ENCODE measurements around the gene SIDT2.
"Not testable (repeated sequence)": the region's sequence is repeated elsewhere in the genome, so short reads cannot be mapped to it uniquely, and the experiment has no call there.

Gene SIDT2

DNA sequence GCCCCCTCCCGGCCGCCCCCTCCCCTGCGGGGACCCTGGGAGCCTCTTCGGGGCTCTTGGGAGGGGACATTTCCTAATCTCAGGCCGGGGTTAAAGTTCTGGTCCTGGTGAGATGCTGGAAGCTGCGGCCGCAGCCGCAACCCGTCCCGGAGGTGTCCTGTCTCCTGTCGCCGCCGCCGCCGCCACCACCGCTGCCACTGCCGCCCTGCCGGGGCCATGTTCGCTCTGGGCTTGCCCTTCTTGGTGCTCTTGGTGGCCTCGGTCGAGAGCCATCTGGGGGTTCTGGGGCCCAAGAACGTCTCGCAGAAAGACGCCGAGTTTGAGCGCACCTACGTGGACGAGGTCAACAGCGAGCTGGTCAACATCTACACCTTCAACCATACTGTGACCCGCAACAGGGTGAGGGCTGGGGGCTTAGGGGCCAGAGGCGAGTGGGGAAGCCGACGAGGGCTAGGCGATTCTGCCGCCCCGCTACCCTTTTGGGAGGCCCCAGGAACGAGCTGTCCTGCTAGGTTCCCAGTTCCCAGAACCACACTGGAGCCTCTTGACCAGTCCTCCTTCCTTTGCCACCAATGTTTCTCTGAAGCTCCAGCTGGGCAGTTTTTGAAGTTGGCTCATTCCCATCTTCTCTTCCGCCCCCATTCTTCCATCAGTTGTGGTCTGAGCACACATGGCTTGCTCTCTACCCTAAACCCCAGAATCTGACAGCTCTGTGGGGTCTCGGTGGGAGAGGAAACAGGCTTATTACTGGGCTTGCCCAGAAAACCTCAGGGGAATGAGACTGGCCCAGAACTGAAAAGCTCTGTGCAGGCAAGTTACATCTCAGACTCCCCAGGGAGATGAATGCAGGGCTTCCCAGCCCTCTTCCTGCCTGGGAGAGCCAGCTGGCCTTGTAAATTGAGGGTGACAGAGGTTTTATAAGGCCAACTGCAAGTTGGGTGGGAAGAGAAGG, 781 bp downstream of the SIDT2 start:
- Mint-ChIP-seq H3K4me1 (ENCODE audit: low read depth in 2 of 2) (peaks cover 22 to 28% of the 10 kb centered on the region in 2 donors), H3K36me3 (ENCODE audit: insufficient read depth) (peaks cover 25% of the 10 kb centered on the region), H3K9me3 (no peaks in the 10 kb centered on the region), H3K4me3 (peak overlapping the region; percentile 89 to 91), H3K27ac (peak overlapping the region; percentile 92 to 93), H3K27me3 (no peaks in the 10 kb centered on the region)
- peak; percentile 67 for ATAC-seq (replicated peaks)
- peak; percentile 51 to 60 (median 55) for DNase-seq

GRCh38 chr11:117180020-117180419, 1.5 kb downstream of the SIDT2 start:
- Mint-ChIP-seq H3K27ac (peak overlapping the region; percentile 92 to 93), H3K9me3 (no peaks in the 10 kb centered on the region), H3K4me1 (ENCODE audit: low read depth in 2 of 2) (peaks cover 22 to 28% of the 10 kb centered on the region in 2 donors), H3K36me3 (ENCODE audit: insufficient read depth) (peaks cover 30% of the 10 kb centered on the region), H3K27me3 (no peaks in the 10 kb centered on the region), H3K4me3 (peak overlapping the region; percentile 89 to 91)
- DNase-seq (no peak), ATAC-seq (replicated peaks) (no peak)

GRCh38 chr11:117180661-117181585, 2.4 kb downstream of the SIDT2 start:
- DNase-seq = peak; percentile 43 to 53 (median 53)
- Mint-ChIP-seq H3K4me3 (peak overlapping the region; percentile 89 to 91), H3K4me1 (ENCODE audit: low read depth in 2 of 2) (peaks cover 22 to 28% of the 10 kb centered on the region in 2 donors), H3K36me3 (ENCODE audit: insufficient read depth) (peaks cover 34% of the 10 kb centered on the region), H3K27ac (peak overlapping the region in 1 of 2 donors; percentile 93), H3K27me3 (no peaks in the 10 kb centered on the region), H3K9me3 (no peaks in the 10 kb centered on the region)
- ATAC-seq (replicated peaks) = peak; percentile 39

DNA sequence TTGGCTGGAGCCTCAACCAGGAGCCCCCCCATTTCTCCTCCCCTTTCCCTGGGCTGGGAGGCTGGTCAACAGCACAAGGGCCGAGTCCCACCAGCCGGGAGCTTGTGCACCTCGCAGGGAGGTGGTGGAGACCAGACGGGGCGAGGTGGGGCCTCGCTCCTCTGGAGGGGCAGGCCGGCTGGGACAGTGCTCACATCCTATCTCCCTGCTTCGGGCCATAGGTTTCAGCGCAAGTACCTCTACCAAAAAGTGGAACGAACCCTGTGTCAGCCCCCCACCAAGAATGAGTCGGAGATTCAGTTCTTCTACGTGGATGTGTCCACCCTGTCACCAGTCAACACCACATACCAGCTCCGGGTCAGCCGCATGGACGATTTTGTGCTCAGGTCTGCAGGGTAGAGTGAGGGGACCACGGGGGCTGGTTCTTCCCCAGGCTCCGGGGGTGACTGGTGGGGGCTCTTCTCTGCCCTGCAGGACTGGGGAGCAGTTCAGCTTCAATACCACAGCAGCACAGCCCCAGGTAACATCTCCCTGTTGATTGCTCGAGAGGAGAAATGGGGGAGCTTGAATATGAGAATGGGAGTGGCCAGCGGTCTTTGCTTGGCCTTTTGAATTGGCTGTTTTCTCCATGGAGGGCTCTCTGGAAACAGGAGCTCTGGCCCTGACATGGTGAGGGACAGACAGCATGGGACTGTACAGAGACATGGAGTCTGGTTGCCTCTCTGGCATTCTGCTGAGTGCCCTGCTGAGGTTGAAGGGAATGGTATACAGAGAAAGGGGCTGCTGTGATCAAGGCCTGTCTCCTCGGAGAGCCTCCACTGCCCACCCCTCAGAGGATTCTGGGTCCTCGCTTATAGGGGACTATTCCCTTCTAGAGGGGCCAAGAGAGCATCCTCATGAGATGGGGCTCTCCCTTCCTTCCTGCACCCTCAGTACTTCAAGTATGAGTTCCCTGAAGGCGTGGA, 3.3 kb downstream of the SIDT2 start:
- Mint-ChIP-seq H3K4me1 (ENCODE audit: low read depth in 2 of 2) (peaks cover 22 to 28% of the 10 kb centered on the region in 2 donors), H3K4me3 (no peak overlapping the region), H3K36me3 (ENCODE audit: insufficient read depth) (peaks cover 34% of the 10 kb centered on the region), H3K27me3 (no peaks in the 10 kb centered on the region), H3K27ac (peak overlapping the region in 1 of 2 donors; percentile 93), H3K9me3 (no peaks in the 10 kb centered on the region)
- DNase-seq (no peak), ATAC-seq (replicated peaks) (no peak)

DNA sequence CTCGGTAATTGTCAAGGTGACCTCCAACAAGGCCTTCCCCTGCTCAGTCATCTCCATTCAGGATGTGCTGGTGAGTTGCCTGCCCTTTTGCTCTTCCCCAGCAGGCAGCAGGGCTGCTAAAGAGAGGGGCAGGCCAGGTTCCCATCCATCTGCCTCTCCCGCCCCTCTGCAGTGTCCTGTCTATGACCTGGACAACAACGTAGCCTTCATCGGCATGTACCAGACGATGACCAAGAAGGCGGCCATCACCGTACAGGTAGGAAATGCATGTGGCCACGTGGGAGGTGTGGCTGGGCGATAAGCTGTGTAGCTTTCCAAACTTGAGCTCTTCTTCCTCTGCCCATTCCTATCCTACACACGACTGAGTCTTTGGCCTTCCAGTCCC, 4.0 kb downstream of the SIDT2 start:
- Mint-ChIP-seq H3K4me3 (no peak overlapping the region), H3K36me3 (ENCODE audit: insufficient read depth) (peaks cover 34% of the 10 kb centered on the region), H3K4me1 (ENCODE audit: low read depth in 2 of 2) (peaks cover 24 to 28% of the 10 kb centered on the region in 2 donors), H3K27me3 (no peaks in the 10 kb centered on the region), H3K27ac (peak overlapping the region in 1 of 2 donors; percentile 38), H3K9me3 (no peaks in the 10 kb centered on the region)
- ATAC-seq (replicated peaks) (no peak), DNase-seq (no peak)

- DNase-seq; H3K9me3 Mint-ChIP-seq; ATAC-seq (replicated peaks); H3K4me3 Mint-ChIP-seq; H3K27me3 Mint-ChIP-seq: not testable (repeated sequence)
- Mint-ChIP-seq H3K4me1 (ENCODE audit: low read depth in 2 of 2) (peaks cover 21 to 22% of the 10 kb centered on the region in 2 donors), H3K36me3 (ENCODE audit: insufficient read depth) (peaks cover 32% of the 10 kb centered on the region), H3K27ac (peak overlapping the region in 1 of 2 donors; percentile 38)
Observed at GRCh38 chr11:117183178-117183577, 4.6 kb downstream of the SIDT2 start.

DNA sequence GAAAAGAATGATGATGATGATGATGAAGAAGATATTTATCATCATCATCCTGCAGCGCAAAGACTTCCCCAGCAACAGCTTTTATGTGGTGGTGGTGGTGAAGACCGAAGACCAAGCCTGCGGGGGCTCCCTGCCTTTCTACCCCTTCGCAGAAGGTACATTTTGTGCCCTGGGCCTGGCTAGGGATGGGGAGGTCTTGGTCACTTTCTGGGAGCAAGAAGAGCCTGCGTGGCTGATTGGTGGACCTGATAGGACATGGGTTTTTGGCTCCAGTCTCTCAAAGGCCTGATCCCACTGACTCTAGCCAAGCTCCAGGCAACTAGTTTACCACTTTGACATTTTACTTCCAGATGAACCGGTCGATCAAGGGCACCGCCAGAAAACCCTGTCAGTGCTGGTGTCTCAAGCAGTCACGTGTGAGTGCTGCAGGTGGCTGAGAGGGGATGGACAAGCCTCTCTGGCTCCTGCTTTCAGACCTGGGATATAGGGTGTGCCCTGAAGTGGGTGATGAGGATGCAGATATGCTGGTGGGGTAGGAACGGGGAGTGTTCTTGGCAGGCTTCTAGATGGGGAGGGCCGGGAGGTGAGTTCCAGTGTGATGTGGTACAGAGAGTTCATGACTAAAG, 5.3 kb downstream of the SIDT2 start:
- Mint-ChIP-seq H3K36me3 (ENCODE audit: insufficient read depth) (peaks cover 34% of the 10 kb centered on the region), H3K4me3 (no peak overlapping the region), H3K27ac (peak overlapping the region in 1 of 2 donors; percentile 23), H3K9me3 (no peaks in the 10 kb centered on the region), H3K4me1 (ENCODE audit: low read depth in 2 of 2) (peaks cover 19% of the 10 kb centered on the region in 2 donors), H3K27me3 (no peaks in the 10 kb centered on the region)
- no peak for ATAC-seq (replicated peaks)
- no peak for DNase-seq

GRCh38 chr11:117185736-117186430, 7.3 kb downstream of the SIDT2 start:
- Mint-ChIP-seq H3K4me1 (ENCODE audit: low read depth in 2 of 2) (peaks cover 5 to 9% of the 10 kb centered on the region in 2 donors), H3K27ac (peak overlapping the region; percentile 23 to 54), H3K9me3 (no peaks in the 10 kb centered on the region), H3K27me3 (no peaks in the 10 kb centered on the region), H3K36me3 (ENCODE audit: insufficient read depth) (peaks cover 25% of the 10 kb centered on the region), H3K4me3 (no peak overlapping the region)
- DNase-seq (no peak), ATAC-seq (replicated peaks) (no peak)

- H3K36me3 Mint-ChIP-seq (ENCODE audit: insufficient read depth) = peaks cover 20% of the 10 kb centered on the region
- H3K4me3 Mint-ChIP-seq = no peak overlapping the region
- peaks cover 0 to 5% of the 10 kb centered on the region in 2 donors for H3K4me1 Mint-ChIP-seq (ENCODE audit: low read depth in 2 of 2)
- H3K9me3 Mint-ChIP-seq = no peaks in the 10 kb centered on the region
- ATAC-seq (replicated peaks) (no peak), DNase-seq (no peak)
- no peaks in the 10 kb centered on the region for H3K27me3 Mint-ChIP-seq
- H3K27ac Mint-ChIP-seq = peak overlapping the region; percentile 23 to 54
Observed at GRCh38 chr11:117186431-117186761, 7.9 kb downstream of the SIDT2 start.

GRCh38 chr11:117187007-117187406, 8.5 kb downstream of the SIDT2 start:
- Mint-ChIP-seq H3K4me1 (ENCODE audit: low read depth in 2 of 2) (peaks cover 0 to 5% of the 10 kb centered on the region in 2 donors), H3K36me3 (ENCODE audit: insufficient read depth) (peaks cover 20% of the 10 kb centered on the region), H3K9me3 (no peaks in the 10 kb centered on the region), H3K27ac (peak overlapping the region; percentile 3 to 23), H3K4me3 (peak overlapping the region in 1 of 2 donors; percentile 12), H3K27me3 (no peaks in the 10 kb centered on the region)
- DNase-seq (no peak), ATAC-seq (replicated peaks) (no peak)

- peaks cover 20% of the 10 kb centered on the region for H3K36me3 Mint-ChIP-seq (ENCODE audit: insufficient read depth)
- peaks cover 0 to 5% of the 10 kb centered on the region in 2 donors for H3K4me1 Mint-ChIP-seq (ENCODE audit: low read depth in 2 of 2)
- no peak overlapping the region for H3K27ac Mint-ChIP-seq
- no peaks in the 10 kb centered on the region for H3K27me3 Mint-ChIP-seq
- no peaks in the 10 kb centered on the region for H3K9me3 Mint-ChIP-seq
- H3K4me3 Mint-ChIP-seq = peak overlapping the region in 1 of 2 donors; percentile 12
- no peak for DNase-seq
- ATAC-seq (replicated peaks) = no peak
Observed at GRCh38 chr11:117187428-117187798, 8.9 kb downstream of the SIDT2 start.
